Activated B cell treated with CpG ODN at 0.5 μM for 24 hours (primary cell): ENCODE results near the gene ZNF524. TPM values are rescaled to one million over a fixed set of nuclear protein-coding genes. Genes with fewer than 3 reads are reported as not detected.
A peak's percentile ranks its signal among the peaks of the same experiment; 100 is the strongest.

Source experiments
- ATAC-seq: fragments of 200-7000 bp; cut with Tn5 transposase; one replicate; pipeline ENCODE4 v1.10.0; 2021; ENCODE audit warnings: low read depth, mild to moderate bottlenecking, moderate library complexity
- CTCF ChIA-PET: fragments of 350-600 bp; sonication (Branson Sonifier 250); formaldehyde crosslinking; loops from one replicate; lab custom pipeline; 2021; ENCODE audit warnings: antibody characterized with exemption; lab: Charles Lee
- POLR2A ChIA-PET: fragments of 350-600 bp; sonication (Branson Sonifier 250); formaldehyde crosslinking; loops from one replicate; lab custom pipeline; 2021; ENCODE audit warnings: antibody characterized with exemption; lab: Charles Lee
- DNase-seq: peaks from one replicate; pipeline ENCODE4 v3.0.0; 2022
- H3K27ac Mint-ChIP-seq: one replicate; pipeline ENCODE4 v1.8.0; 2020; ENCODE audit warnings: mixed read lengths
- H3K27me3 Mint-ChIP-seq: one replicate; pipeline ENCODE4 v1.8.0; 2021; ENCODE audit warnings: mixed read lengths
- H3K36me3 Mint-ChIP-seq: one replicate; pipeline ENCODE4 v1.8.0; 2021; ENCODE audit warnings: low read depth, mixed read lengths
- H3K4me1 Mint-ChIP-seq: one replicate; pipeline ENCODE4 v1.8.0; 2021; ENCODE audit warnings: mixed read lengths
- H3K4me3 Mint-ChIP-seq: one replicate; pipeline ENCODE4 v1.8.0; 2020; ENCODE audit warnings: mild to moderate bottlenecking, mixed read lengths
- H3K9me3 Mint-ChIP-seq: one replicate; pipeline ENCODE4 v1.8.0; 2020; ENCODE audit warnings: mixed read lengths
- CTCF ChIP-seq: fragments of 200-600 bp; IDR thresholded peaks from one replicate; pipeline ENCODE4 v1.8.0; 2022; ENCODE audit warnings: antibody characterized with exemption, mild to moderate bottlenecking
- intact Hi-C: fragments of 100-400 bp; cut with micrococcal nuclease; formaldehyde crosslinking; loops from one replicate; pipeline ENCODE4 v1.15.1; 2024
- total RNA-seq: library from RNA; stranded (reverse); gene quantifications from 2 replicates; pipeline ENCODE4 v1.2.3, GENCODE V29; 2022

The ZNF524 gene
- total RNA-seq, 1 donor from 2014 or later = 16.1 TPM

GRCh38 chr19:55643003-55643886 is 43.2 kb downstream of the ZNF524 start, which contains the start of gene ZNF581:
ZNF581 (plus strand) TSS chr19:55643649; CDS start chr19:55644572, 923 bp downstream.
- Mint-ChIP-seq H3K36me3 (peaks cover 33% of the 10 kb centered on the region), H3K27me3 (no peaks in the 10 kb centered on the region), H3K27ac (peak within 1 kb of the TSS; percentile 96), H3K4me1 (peaks cover 67% of the 10 kb centered on the region), H3K9me3 (peaks cover 3% of the 10 kb centered on the region), H3K4me3 (peak within 1 kb of the TSS; percentile 86)
- CTCF ChIA-PET = interaction anchor here (1.5 to 1.8 kb wide), 2 partner anchors 11 to 166 kb away, joined by 7 to 10 read pairs; no protein-coding TSS in a partner anchor
- DNase-seq (peak; percentile 84), ATAC-seq (peak; percentile 51)
- no peak for TF ChIP-seq CTCF
- POLR2A ChIA-PET = interaction anchor here (1.1 to 4.7 kb wide), 12 partner anchors 9 to 389 kb away, joined by 3 to 47 read pairs (median 8); partner anchors contain the start of genes FIZ1, U2AF2, ZNF628 and ZNF784
- intact Hi-C loops = loop anchor here (1.0 to 10.0 kb wide), 6 partner anchors 8 to 1178 kb away; partner anchors contain the start of genes C19orf85, ISOC2, LENG9 and ZSCAN5A

- ChIA-PET POLR2A (interaction anchor here (1.4 to 4.7 kb wide), 5 partner anchors 9 to 167 kb away, joined by 3 to 47 read pairs (median 16); partner anchors contain the start of genes FIZ1 and U2AF2), CTCF (interaction anchor here (1.0 to 4.4 kb wide), 2 partner anchors 9 to 11 kb away, joined by 3 to 33 read pairs; no protein-coding TSS in a partner anchor)
- peak overlapping the region; percentile 86 for H3K4me3 Mint-ChIP-seq
- TF ChIP-seq CTCF = no peak
- intact Hi-C loops = loop anchor here (1.0 to 10.0 kb wide), 6 partner anchors 9 to 1179 kb away; partner anchors contain the start of genes C19orf85, ISOC2, LENG9 and ZSCAN5A
- H3K27ac Mint-ChIP-seq = peak overlapping the region; percentile 96
- peaks cover 3% of the 10 kb centered on the region for H3K9me3 Mint-ChIP-seq
- peaks cover 31% of the 10 kb centered on the region for H3K36me3 Mint-ChIP-seq
- no peaks in the 10 kb centered on the region for H3K27me3 Mint-ChIP-seq
- ATAC-seq (no peak), DNase-seq (no peak)
- H3K4me1 Mint-ChIP-seq = peaks cover 69% of the 10 kb centered on the region
Observed at GRCh38 chr19:55643887-55644176, 43.7 kb downstream of the ZNF524 start.

GRCh38 chr19:55644191-55644833 is 44.2 kb downstream of the ZNF524 start:
- Mint-ChIP-seq H3K4me3 (peak overlapping the region; percentile 86), H3K9me3 (no peaks in the 10 kb centered on the region), H3K4me1 (peaks cover 67% of the 10 kb centered on the region), H3K27ac (peak overlapping the region; percentile 96), H3K36me3 (peaks cover 28% of the 10 kb centered on the region), H3K27me3 (no peaks in the 10 kb centered on the region)
- ATAC-seq (no peak), DNase-seq (no peak)
- ChIA-PET POLR2A (interaction anchor here (0.6 to 4.7 kb wide), 8 partner anchors 9 to 390 kb away, joined by 3 to 47 read pairs (median 14); partner anchors contain the start of genes FIZ1 and U2AF2), CTCF (interaction anchor here (1.0 to 4.4 kb wide), 2 partner anchors 9 to 11 kb away, joined by 3 to 33 read pairs; no protein-coding TSS in a partner anchor)
- intact Hi-C loops = loop anchor here (5.0 to 10.0 kb wide), 4 partner anchors 182 to 1180 kb away; partner anchors contain the start of genes C19orf85, ISOC2, LENG9 and ZSCAN5A
- no peak for TF ChIP-seq CTCF

GRCh38 chr19:55644842-55645511 is 44.9 kb downstream of the ZNF524 start:
- intact Hi-C loops = loop anchor here (5.0 to 10.0 kb wide), 4 partner anchors 183 to 1180 kb away; partner anchors contain the start of genes C19orf85, ISOC2, LENG9 and ZSCAN5A
- ATAC-seq = no peak
- H3K27ac Mint-ChIP-seq = peak overlapping the region; percentile 96
- POLR2A ChIA-PET = interaction anchor here (0.6 to 4.7 kb wide), 7 partner anchors 8 to 391 kb away, joined by 3 to 47 read pairs (median 4); partner anchors contain the start of genes HSPBP1 and U2AF2
- H3K4me3 Mint-ChIP-seq = peak overlapping the region; percentile 86
- H3K9me3 Mint-ChIP-seq = no peaks in the 10 kb centered on the region
- peaks cover 28% of the 10 kb centered on the region for H3K36me3 Mint-ChIP-seq
- H3K4me1 Mint-ChIP-seq = peaks cover 68% of the 10 kb centered on the region
- no peak for TF ChIP-seq CTCF
- CTCF ChIA-PET = interaction anchor here (1.0 to 4.4 kb wide), 2 partner anchors 8 to 12 kb away, joined by 3 to 33 read pairs; no protein-coding TSS in a partner anchor
- H3K27me3 Mint-ChIP-seq = no peaks in the 10 kb centered on the region
- DNase-seq = no peak
